GM20000 (cell line): ENCODE measurements around the gene ARMC9.

Experiments used
- DNase-seq: peaks from one replicate; pipeline ENCODE4 v3.0.0; 2012; ENCODE audit warnings: low spot score
- CTCF ChIP-seq: IDR thresholded peaks from 2 replicates; pipeline ENCODE4 v1.5.1; 2012; ENCODE audit warnings: mild to moderate bottlenecking, control low read depth; ENCODE audit errors: extremely low read depth, missing control alignments

ARMC9 gene

DNA sequence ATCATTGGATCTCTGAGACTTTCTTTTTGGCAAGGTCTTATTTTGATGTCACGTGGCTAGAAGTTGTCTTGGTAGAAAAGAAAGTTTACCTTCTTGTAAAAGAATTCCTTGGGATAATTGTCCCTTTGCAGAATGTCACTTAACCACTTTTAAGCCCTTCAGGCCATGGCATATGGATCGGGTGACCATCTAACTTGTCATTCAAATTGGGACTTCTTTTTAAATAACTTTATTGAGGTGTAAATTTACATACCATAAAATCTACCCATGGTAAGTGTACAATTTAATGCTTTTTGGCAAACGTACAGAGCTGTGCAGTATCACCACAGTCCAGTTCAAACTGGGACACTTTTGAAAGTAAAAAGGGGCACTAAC, 24.6 kb downstream of the ARMC9 start:
- TF ChIP-seq CTCF = no peak
- DNase-seq = no peak

DNA sequence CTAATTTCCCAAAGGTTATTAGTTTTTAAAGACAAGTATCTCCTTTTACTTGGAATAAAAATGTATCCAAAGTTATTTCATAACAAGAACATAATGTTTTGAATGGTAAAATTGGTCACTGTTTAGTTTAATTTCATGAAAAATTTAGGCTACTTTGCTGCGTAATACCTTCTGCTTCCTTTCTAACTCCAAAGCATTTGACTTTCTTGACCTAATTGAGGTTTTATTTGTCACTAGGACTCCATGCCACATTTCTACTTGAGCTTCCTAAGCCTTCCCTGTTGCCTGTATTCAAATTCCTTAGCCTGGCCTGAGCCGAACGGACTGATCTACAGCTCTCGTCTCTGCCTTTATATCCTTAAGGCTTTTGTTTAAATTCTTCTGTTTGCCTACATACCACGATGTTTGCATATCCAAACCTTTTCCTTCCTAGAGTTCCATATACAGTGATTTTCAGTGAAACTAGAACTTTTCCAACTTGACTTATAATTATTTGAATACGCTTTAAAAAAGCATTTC, 25.1 kb downstream of the ARMC9 start:
- TF ChIP-seq CTCF = no peak
- no peak for DNase-seq

- DNase-seq = peak; percentile 80
- peak; percentile 72 for TF ChIP-seq CTCF
Measured at GRCh38 chr2:231227310-231228162, 29.1 kb downstream of the ARMC9 start.

GRCh38 chr2:231228223-231228622, 29.8 kb downstream of the ARMC9 start:
- no peak for TF ChIP-seq CTCF
- DNase-seq = peak; percentile 65

- DNase-seq = no peak
- TF ChIP-seq CTCF = no peak
Measured at GRCh38 chr2:231228974-231229529, 30.6 kb downstream of the ARMC9 start.

DNA sequence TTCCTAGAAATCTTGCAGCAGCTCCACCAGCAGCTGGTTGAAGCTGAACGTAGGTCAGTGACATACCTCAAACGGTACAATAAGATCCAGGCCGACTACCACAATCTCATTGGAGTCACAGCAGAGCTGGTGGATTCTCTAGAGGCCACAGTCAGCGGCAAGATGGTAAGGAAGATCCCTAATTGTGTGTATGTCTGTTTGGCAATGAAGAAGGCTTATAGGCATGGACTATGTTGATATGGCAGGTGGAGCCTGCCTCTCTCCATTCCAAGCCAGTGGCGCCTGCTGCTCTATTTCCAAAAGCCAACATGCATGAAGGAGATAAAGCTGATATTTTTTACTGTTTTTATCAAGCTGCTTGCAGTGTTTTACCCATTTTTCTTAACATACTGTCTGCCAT, 36.8 kb downstream of the ARMC9 start:
- no peak for TF ChIP-seq CTCF
- DNase-seq = no peak

- DNase-seq = no peak
- no peak for TF ChIP-seq CTCF
Measured at GRCh38 chr2:231238689-231239088, 40.3 kb downstream of the ARMC9 start.
